Activated B cell treated with CpG ODN at 0.5 μM for 24 hours (primary cell): Measurements from ENCODE around the gene RBKS. TPM values are rescaled to one million over a fixed set of nuclear protein-coding genes. Genes with fewer than 3 reads are reported as not detected.

Experiments
- ATAC-seq: fragments of 200-7000 bp; cut with Tn5 transposase; one replicate; pipeline ENCODE4 v1.10.0; 2021; ENCODE audit warnings: low read depth, mild to moderate bottlenecking, moderate library complexity
- CTCF ChIA-PET: fragments of 350-600 bp; sonication (Branson Sonifier 250); formaldehyde crosslinking; loops from one replicate; lab custom pipeline; 2021; ENCODE audit warnings: antibody characterized with exemption; lab: Charles Lee
- POLR2A ChIA-PET: fragments of 350-600 bp; sonication (Branson Sonifier 250); formaldehyde crosslinking; loops from one replicate; lab custom pipeline; 2021; ENCODE audit warnings: antibody characterized with exemption; lab: Charles Lee
- DNase-seq: peaks from one replicate; pipeline ENCODE4 v3.0.0; 2022
- H3K27ac Mint-ChIP-seq: one replicate; pipeline ENCODE4 v1.8.0; 2020; ENCODE audit warnings: mixed read lengths
- H3K27me3 Mint-ChIP-seq: one replicate; pipeline ENCODE4 v1.8.0; 2021; ENCODE audit warnings: mixed read lengths
- H3K36me3 Mint-ChIP-seq: one replicate; pipeline ENCODE4 v1.8.0; 2021; ENCODE audit warnings: low read depth, mixed read lengths
- H3K4me1 Mint-ChIP-seq: one replicate; pipeline ENCODE4 v1.8.0; 2021; ENCODE audit warnings: mixed read lengths
- H3K4me3 Mint-ChIP-seq: one replicate; pipeline ENCODE4 v1.8.0; 2020; ENCODE audit warnings: mild to moderate bottlenecking, mixed read lengths
- H3K9me3 Mint-ChIP-seq: one replicate; pipeline ENCODE4 v1.8.0; 2020; ENCODE audit warnings: mixed read lengths
- CTCF ChIP-seq: fragments of 200-600 bp; IDR thresholded peaks from one replicate; pipeline ENCODE4 v1.8.0; 2022; ENCODE audit warnings: antibody characterized with exemption, mild to moderate bottlenecking
- intact Hi-C: fragments of 100-400 bp; cut with micrococcal nuclease; formaldehyde crosslinking; loops from one replicate; pipeline ENCODE4 v1.15.1; 2024
- total RNA-seq: library from RNA; stranded (reverse); gene quantifications from 2 replicates; pipeline ENCODE4 v1.2.3, GENCODE V29; 2022

Gene RBKS
- total RNA-seq, 1 donor from 2014 or later = 3.1 TPM

- Mint-ChIP-seq H3K4me1 (no peaks in the 10 kb centered on the region), H3K27ac (no peak overlapping the region), H3K9me3 (no peaks in the 10 kb centered on the region), H3K4me3 (no peak overlapping the region), H3K36me3 (no peaks in the 10 kb centered on the region), H3K27me3 (no peaks in the 10 kb centered on the region)
- intact Hi-C loops = no loop called here
- no peak for ATAC-seq
- no peak for TF ChIP-seq CTCF
- no peak for DNase-seq
- ChIA-PET CTCF (no interaction called here), POLR2A (no interaction called here)
These were observed 94.9 kb downstream of the RBKS start for GRCh38 chr2:27795093-27795834.

GRCh38 chr2:27792759-27793158 lies 97.4 kb downstream of the RBKS start:
- Mint-ChIP-seq H3K4me1 (no peaks in the 10 kb centered on the region), H3K27me3 (no peaks in the 10 kb centered on the region), H3K4me3 (no peak overlapping the region), H3K9me3 (no peaks in the 10 kb centered on the region), H3K27ac (no peak overlapping the region), H3K36me3 (no peaks in the 10 kb centered on the region)
- no peak for TF ChIP-seq CTCF
- DNase-seq (no peak), ATAC-seq (no peak)
- intact Hi-C loops = no loop called here
- ChIA-PET POLR2A (interaction anchor here (0.6 kb wide), 1 partner anchor 14 kb away, joined by 4 read pairs; no protein-coding TSS in a partner anchor), CTCF (no interaction called here)

DNA sequence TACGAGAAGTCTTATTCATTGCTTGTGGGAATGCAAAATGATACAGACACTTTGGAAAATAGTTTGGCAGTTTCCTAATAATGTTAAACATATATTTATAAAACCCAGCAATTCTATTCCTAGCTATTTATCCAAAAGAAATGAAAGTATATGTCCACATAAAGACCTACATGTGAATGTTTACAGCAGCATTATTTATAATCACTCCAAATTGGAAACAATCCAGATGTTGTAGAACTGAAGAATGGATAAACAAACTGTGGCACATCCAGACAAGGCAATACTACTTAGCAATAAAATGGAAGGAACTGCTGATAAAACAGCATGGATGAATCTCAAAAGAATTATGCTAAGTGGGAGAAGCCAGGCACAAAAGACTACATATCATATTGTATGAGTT lies 99.4 kb downstream of the RBKS start:
- no peak for TF ChIP-seq CTCF
- ChIA-PET CTCF (no interaction called here), POLR2A (no interaction called here)
- intact Hi-C loops = no loop called here
- no peaks in the 10 kb centered on the region for H3K9me3 Mint-ChIP-seq
- ATAC-seq (no peak), DNase-seq (no peak)
- H3K4me1 Mint-ChIP-seq = no peaks in the 10 kb centered on the region
- H3K4me3 Mint-ChIP-seq = no peak overlapping the region
- no peaks in the 10 kb centered on the region for H3K27me3 Mint-ChIP-seq
- no peak overlapping the region for H3K27ac Mint-ChIP-seq
- no peaks in the 10 kb centered on the region for H3K36me3 Mint-ChIP-seq

DNA sequence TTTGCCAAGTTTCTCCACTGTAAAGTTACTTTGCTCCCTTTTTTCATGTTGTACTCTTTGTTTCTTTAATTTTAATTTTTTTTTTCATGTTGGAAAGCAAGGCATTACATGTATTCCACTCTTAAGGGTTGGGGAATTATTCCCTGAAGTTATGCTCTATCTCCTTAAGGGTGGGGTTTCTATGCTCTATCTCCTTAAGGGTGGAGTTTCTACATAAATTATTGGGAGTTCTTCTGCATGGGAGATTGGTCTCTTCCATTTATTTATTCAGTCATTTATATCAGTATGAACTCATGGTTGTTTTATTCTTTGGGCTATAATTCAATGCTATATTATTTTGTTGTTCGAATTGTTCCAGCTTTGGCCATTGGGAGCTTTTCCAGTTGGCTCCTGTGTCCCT lies 107.5 kb downstream of the RBKS start:
- no peak for ATAC-seq
- Mint-ChIP-seq H3K27me3 (no peaks in the 10 kb centered on the region), H3K9me3 (no peaks in the 10 kb centered on the region), H3K27ac (no peak overlapping the region), H3K36me3 (peaks cover 41% of the 10 kb centered on the region), H3K4me1 (peaks cover 4% of the 10 kb centered on the region), H3K4me3 (no peak overlapping the region)
- CTCF ChIA-PET = no interaction called here
- DNase-seq = no peak
- POLR2A ChIA-PET = no interaction called here
- TF ChIP-seq CTCF = no peak
- intact Hi-C loops = no loop called here

- peaks cover 48% of the 10 kb centered on the region for H3K36me3 Mint-ChIP-seq
- no peak for TF ChIP-seq CTCF
- POLR2A ChIA-PET = interaction anchor here (1.0 kb wide), 1 partner anchor 12 kb away, joined by 4 read pairs; no protein-coding TSS in a partner anchor
- H3K27me3 Mint-ChIP-seq = no peaks in the 10 kb centered on the region
- H3K9me3 Mint-ChIP-seq = no peaks in the 10 kb centered on the region
- peaks cover 4% of the 10 kb centered on the region for H3K4me1 Mint-ChIP-seq
- CTCF ChIA-PET = no interaction called here
- DNase-seq (no peak), ATAC-seq (no peak)
- no peak overlapping the region for H3K27ac Mint-ChIP-seq
- H3K4me3 Mint-ChIP-seq = no peak overlapping the region
- intact Hi-C loops = no loop called here
These were observed 108.7 kb downstream of the RBKS start for GRCh38 chr2:27781496-27781895.
